HG03432 (cell line): ENCODE measurements around the gene ACLY.
"Not testable (repeated sequence)": the region's sequence is repeated elsewhere in the genome, so short reads cannot be mapped to it uniquely, and the experiment has no call there.

Source experiments
- ATAC-seq: cut with Tn5 transposase; IDR thresholded peaks from one replicate; pipeline ENCODE4 v1.9.1; 2021; ENCODE audit warnings: mild to moderate bottlenecking, moderate library complexity; ENCODE audit not compliant: unreplicated experiment

Gene ACLY

DNA sequence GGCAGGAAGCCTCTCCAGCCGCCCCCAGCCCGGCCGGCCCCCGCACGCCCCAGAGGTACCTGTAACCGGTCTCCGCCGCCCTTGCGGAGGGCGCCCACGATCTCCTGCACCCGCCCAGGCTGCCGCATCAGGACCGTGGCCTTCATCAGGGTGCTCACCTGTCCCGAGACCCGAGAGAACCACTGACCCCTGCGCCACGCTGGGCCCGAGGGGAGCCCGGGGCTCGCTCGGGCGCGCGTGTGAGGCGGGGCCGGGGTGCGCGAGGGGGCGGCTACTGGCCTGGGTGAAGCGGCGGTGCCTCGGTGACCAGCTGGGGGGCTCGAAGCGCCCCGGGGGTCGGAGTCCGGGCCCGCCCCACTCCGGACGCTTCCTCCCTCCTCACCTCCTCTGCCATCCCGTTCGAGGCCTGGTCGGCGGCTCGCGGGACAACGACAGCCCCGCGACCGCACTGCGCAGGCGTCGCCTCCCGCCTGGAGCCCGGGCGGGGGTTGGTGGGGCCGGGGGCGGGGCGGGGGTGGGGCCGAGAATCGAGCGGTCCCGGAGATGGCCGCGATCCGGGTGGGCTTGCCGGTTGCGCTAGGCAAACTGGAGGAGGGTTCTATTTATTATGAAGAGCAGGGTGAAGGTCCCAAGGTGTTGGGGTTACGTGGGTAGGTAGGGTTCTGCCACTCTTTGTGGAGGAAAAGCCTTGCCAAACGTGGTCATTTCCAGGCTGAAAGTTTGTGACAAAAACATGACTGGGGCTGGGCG is 82.8 kb downstream of the ACLY start, which contains the start of gene NT5C3B:
Gene NT5C3B (minus strand): TSS at position 433 of the 750 bp plus-strand sequence. CDS start 39 bp downstream, at position 394.
- peak; percentile 69 for ATAC-seq

DNA sequence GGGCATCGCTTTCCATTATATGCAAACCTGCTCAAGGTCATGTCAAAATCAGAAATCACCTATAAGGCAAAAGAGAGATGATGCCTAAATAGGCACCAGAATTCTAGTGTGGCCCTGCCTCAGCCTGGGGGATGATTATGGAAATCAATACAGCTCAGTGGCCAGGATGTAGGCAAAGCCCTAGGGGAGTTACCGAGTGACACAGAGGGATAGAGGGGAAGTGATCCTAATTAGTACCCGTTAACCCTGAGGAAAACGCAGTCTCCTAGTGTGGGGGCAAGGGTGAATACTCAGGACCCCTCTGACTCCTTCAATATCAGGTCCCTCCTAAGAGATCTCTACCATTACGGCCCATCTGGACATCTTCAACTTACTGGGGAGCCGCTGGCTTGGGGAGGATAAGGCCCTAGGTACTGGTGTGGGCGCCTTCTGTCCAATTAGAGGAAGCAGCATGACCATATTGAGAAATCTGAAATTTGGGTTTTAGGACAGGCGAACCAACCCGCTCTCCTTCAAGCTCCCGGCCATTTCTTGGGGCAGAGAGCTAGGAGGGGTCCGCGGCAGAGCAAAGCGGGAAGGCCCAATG is 83.4 kb downstream of the ACLY start:
- ATAC-seq, result peak; percentile 25

DNA sequence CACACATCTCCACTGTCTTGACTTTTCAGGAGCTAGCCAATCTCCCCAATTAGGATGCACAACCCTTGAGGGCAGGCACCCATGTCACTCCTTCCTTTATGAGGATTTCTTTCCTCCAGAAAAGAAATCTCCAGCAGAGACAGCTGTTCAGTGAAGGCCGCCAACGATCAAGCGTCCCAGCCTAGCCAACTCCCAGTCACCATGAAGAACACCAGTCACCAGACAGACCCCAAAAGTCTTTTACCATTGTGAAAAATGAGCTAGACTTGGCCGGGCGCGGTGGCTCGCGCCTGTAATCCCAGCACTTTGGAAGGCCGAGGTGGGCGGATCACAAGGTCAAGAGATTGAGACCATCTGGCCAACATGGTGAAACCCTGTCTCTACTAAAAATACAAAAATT is 88.8 kb downstream of the ACLY start:
- ATAC-seq, result not testable (repeated sequence)

DNA sequence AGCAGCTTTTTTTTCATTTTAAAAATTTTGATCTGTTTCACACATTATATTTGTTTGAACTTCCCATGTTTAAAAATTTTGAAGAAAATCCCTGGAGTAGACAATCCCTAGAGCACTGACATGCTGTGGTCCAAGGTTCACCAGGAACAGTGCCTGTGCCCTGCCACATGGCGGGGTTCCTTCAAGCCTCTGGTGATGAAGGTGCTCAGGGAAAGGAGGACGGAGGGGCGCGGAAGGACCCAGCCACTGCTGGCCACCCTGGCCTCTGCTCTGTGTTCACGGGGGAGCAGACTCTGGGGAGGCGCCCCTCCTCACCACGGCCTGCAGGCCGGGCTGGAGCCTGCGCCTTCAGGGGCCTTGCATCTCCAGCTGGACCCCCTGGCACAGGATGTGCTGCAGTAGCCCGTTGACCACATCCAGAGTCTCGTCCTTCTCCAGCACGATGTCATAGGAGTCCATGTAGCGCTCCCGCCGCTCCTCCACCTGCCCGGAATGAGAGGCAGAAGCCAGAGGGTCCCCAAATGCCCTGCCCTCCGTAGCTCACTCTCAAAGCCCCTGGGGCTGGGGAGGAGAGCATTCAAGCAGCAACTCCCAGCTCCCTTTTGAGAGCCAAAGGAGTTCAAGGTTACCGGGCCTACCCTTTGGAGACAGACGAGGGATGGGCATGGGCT is 93.4 kb downstream of the ACLY start:
- ATAC-seq, result no peak

DNA sequence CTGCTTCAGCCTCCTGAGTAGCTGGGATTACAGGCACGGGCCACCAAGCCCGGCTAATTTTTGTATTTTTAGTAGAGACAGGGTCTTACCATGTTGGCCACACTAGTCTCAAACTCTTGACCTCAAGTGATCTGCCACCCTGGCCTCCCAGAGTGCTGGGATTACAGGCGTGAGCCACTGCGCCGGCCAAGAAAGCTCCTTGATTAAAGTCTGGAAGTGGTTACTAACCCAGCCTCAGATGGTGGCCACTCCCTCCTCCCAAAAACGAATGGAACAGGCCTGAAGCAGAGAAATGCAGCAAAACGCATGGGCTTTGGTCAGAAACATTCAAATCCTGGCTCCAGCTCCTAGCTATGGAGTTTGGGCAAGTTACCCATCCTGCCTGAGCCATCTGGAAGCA is 94.7 kb downstream of the ACLY start:
- ATAC-seq, result no peak

DNA sequence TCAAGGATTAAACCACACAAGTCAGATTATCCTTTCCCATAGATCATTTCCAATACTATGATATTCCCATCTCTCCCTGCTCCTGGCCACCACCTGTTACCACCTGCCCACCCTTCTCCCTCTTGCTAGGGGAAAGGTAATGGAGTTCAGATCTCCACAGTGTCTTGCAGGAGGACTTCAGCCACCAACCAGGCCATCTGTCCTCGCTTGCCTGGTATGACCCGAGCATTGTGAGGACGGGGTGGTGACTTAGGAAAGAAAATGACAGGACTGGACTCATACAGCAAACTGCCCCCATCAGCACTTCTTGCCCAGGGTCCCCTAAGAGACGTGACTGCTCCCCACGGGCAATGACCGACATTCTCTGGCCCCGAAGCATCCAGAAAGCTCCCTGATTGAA is 95.2 kb downstream of the ACLY start:
- no peak for ATAC-seq

DNA sequence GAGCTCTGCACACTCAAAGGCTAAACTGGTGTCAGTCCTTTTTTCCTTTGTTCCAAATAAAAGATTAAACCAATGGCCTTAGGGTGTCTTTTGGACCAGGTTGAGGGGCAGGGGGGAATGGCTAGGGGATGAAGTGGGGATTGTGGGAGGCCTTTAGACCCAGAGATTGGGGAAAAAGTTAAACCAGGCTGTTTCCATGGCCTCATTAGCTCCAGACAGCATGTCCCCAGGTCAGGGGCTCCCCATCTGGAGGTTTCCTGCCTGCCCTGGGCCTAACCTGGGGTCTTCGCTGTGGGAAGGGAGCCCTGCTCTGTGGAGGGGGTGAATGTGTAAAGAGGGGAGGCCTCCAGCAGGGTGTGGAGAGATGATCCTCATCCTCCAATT is 95.6 kb downstream of the ACLY start:
- ATAC-seq, result no peak

DNA sequence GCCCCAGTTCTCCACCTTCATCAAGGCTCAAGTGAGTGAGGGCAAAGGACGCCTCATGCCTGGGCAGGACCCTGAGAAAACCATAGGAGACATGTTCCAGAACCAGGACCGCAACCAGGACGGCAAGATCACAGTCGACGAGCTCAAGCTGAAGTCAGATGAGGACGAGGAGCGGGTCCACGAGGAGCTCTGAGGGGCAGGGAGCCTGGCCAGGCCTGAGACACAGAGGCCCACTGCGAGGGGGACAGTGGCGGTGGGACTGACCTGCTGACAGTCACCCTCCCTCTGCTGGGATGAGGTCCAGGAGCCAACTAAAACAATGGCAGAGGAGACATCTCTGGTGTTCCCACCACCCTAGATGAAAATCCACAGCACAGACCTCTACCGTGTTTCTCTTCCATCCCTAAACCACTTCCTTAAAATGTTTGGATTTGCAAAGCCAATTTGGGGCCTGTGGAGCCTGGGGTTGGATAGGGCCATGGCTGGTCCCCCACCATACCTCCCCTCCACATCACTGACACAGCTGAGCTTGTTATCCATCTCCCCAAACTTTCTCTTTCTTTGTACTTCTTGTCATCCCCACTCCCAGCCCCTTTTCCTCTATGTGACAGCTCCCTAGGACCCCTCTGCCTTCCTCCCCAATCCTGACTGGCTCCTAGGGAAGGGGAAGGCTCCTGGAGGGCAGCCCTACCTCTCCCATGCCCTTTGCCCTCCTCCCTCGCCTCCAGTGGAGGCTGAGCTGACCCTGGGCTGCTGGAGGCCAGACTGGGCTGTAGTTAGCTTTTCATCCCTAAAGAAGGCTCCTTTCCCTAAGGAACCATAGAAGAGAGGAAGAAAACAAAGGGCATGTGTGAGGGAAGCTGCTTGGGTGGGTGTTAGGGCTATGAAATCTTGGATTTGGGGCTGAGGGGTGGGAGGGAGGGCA is 96.3 kb downstream of the ACLY start:
- ATAC-seq, result no peak

DNA sequence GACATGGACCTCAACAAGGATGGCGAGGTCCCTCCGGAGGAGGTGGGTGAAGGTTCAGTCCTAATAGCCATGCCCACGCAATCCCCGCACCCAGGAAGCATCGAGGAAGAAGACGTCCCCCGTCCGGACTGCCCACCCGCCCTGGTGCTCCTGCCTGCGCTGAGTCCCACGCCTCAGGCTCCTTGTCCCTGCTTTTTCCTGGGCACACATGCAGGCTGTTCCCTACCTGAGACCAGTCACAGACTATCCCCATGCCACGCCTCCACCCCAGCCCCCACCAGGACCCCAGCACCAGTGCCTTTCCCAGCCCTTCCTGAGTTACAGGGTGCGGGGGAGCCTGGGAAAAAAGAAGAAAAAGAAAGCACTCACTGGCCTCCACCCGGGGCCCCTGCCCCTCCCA is 97.0 kb downstream of the ACLY start:
- no peak for ATAC-seq

DNA sequence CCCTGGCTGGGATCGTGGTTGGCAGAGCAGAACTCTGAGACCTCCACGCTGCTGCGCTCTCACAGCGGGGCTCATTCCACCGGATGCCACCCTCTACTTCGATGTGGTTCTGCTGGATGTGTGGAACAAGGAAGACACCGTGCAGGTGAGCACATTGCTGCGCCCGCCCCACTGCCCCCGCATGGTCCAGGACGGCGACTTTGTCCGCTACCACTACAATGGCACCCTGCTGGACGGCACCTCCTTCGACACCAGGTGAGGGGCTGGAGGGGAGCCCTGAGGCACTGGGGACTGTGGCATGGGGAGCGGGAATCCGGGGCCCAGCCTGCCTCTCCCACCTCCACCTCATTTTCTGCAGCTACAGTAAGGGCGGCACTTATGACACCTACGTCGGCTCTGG is 100.7 kb downstream of the ACLY start:
- no peak for ATAC-seq
